Measurements from ENCODE around the gene OS9. TPM values are rescaled to one million over a fixed set of nuclear protein-coding genes. Genes with fewer than 3 reads are reported as not detected.
"Not testable (repeated sequence)": the region's sequence is repeated elsewhere in the genome, so short reads cannot be mapped to it uniquely, and the experiment has no call there.

OS9 gene
- total RNA-seq, 1 donor from 2014 or later: 233 TPM

GRCh38 chr12:57700317-57700716 lies 6.4 kb downstream of the OS9 start:
- H3K4me1 ChIP-seq: no peaks in the 10 kb centered on the region
- H3K27me3 ChIP-seq: no peaks in the 10 kb centered on the region
- no peak for DNase-seq (ENCODE audit: low spot score in 2 of 2)
- no peak overlapping the region for H3K27ac ChIP-seq
- no peak overlapping the region for H3K4me3 ChIP-seq
- intact Hi-C loops (cut with DNase I): no loop called here
- peaks cover 33 to 67% of the 10 kb centered on the region in 2 donors for H3K36me3 ChIP-seq
- H3K9me3 ChIP-seq: peaks cover 0 to 6% of the 10 kb centered on the region in 2 donors
- TF ChIP-seq CTCF (IDR thresholded peaks at IDR 0.05): no peak

- H3K4me3 ChIP-seq: no peak overlapping the region
- peaks cover 0 to 6% of the 10 kb centered on the region in 2 donors for H3K9me3 ChIP-seq
- intact Hi-C loops (cut with DNase I): no loop called here
- H3K27ac ChIP-seq: no peak overlapping the region
- no peak for TF ChIP-seq CTCF (IDR thresholded peaks at IDR 0.05)
- H3K27me3 ChIP-seq: no peaks in the 10 kb centered on the region
- no peak for DNase-seq (ENCODE audit: low spot score in 2 of 2)
- no peaks in the 10 kb centered on the region for H3K4me1 ChIP-seq
- H3K36me3 ChIP-seq: peaks cover 12 to 39% of the 10 kb centered on the region in 2 donors
Measured at GRCh38 chr12:57707250-57707649, 13.3 kb downstream of the OS9 start.

- TF ChIP-seq CTCF (IDR thresholded peaks at IDR 0.05): no peak
- DNase-seq (ENCODE audit: low spot score in 2 of 2): no peak
- no peaks in the 10 kb centered on the region for H3K27me3 ChIP-seq
- no peak overlapping the region for H3K27ac ChIP-seq
- peaks cover 0 to 6% of the 10 kb centered on the region in 2 donors for H3K9me3 ChIP-seq
- H3K36me3 ChIP-seq: peaks cover 9 to 28% of the 10 kb centered on the region in 2 donors
- no peaks in the 10 kb centered on the region for H3K4me1 ChIP-seq
- intact Hi-C loops (cut with DNase I): no loop called here
- H3K4me3 ChIP-seq: no peak overlapping the region
Measured at GRCh38 chr12:57708296-57708695, 14.4 kb downstream of the OS9 start.

- H3K9me3 ChIP-seq: no peaks in the 10 kb centered on the region
- no peak overlapping the region for H3K27ac ChIP-seq
- H3K4me3 ChIP-seq: no peak overlapping the region
- DNase-seq (ENCODE audit: low spot score in 2 of 2): no peak
- no peaks in the 10 kb centered on the region for H3K4me1 ChIP-seq
- H3K27me3 ChIP-seq: no peaks in the 10 kb centered on the region
- intact Hi-C loops (cut with DNase I): no loop called here
- peaks cover 31 to 40% of the 10 kb centered on the region in 2 donors for H3K36me3 ChIP-seq
- no peak for TF ChIP-seq CTCF (IDR thresholded peaks at IDR 0.05)
Measured at GRCh38 chr12:57712701-57713100, 18.8 kb downstream of the OS9 start.

- H3K4me1 ChIP-seq: no peaks in the 10 kb centered on the region
- no peak overlapping the region for H3K27ac ChIP-seq
- H3K9me3 ChIP-seq: no peaks in the 10 kb centered on the region
- no peak for TF ChIP-seq CTCF (IDR thresholded peaks at IDR 0.05)
- H3K36me3 ChIP-seq: peaks cover 36 to 40% of the 10 kb centered on the region in 2 donors
- no peak overlapping the region for H3K4me3 ChIP-seq
- intact Hi-C loops (cut with DNase I): no loop called here
- H3K27me3 ChIP-seq: no peaks in the 10 kb centered on the region
- no peak for DNase-seq (ENCODE audit: low spot score in 2 of 2)
Measured at GRCh38 chr12:57713209-57713608, 19.3 kb downstream of the OS9 start.

- H3K36me3 ChIP-seq: peaks cover 55 to 60% of the 10 kb centered on the region in 2 donors
- H3K4me1 ChIP-seq; H3K9me3 ChIP-seq; H3K27me3 ChIP-seq; H3K27ac ChIP-seq; DNase-seq (ENCODE audit: low spot score in 2 of 2); H3K4me3 ChIP-seq; intact Hi-C loops (cut with DNase I): not testable (repeated sequence)
Measured at GRCh38 chr12:57715036-57715748, 21.3 kb downstream of the OS9 start.

Data from ascending aorta (tissue), 2 donors.